Measurements from ENCODE around the gene THAP4. TPM values are rescaled to one million over a fixed set of nuclear protein-coding genes. Genes with fewer than 3 reads are reported as not detected.

Gene THAP4
- total RNA-seq, 1 donor from 2014 or later, result 23.7 TPM

GRCh38 chr2:241637795-241638660 is 1.1 kb upstream of the THAP4 start:
- TF ChIP-seq CTCF (IDR thresholded peaks at IDR 0.05), result no peak
- peaks cover 12% of the 10 kb centered on the region for H3K36me3 Mint-ChIP-seq (ENCODE audit: low read depth)
- H3K9me3 Mint-ChIP-seq, result no peaks in the 10 kb centered on the region
- POLR2A ChIA-PET, result interaction anchor here (0.6 to 2.1 kb wide), 10 partner anchors 10 to 1077 kb away, joined by 3 to 16 read pairs (median 4); partner anchors contain the start of genes DTYMK, HDLBP, ING5 and SEPTIN2
- no peak for DNase-seq
- CTCF ChIA-PET, result no interaction called here
- H3K27ac Mint-ChIP-seq, result peak overlapping the region; percentile 83
- ATAC-seq (ENCODE audit: low read depth), result peak; percentile 36
- H3K4me1 Mint-ChIP-seq, result peaks cover 48% of the 10 kb centered on the region
- H3K27me3 Mint-ChIP-seq, result no peaks in the 10 kb centered on the region
- H3K4me3 Mint-ChIP-seq, result peak overlapping the region; percentile 91
- intact Hi-C loops (cut with micrococcal nuclease), result loop anchor here (1.0 kb wide), 7 partner anchors 21 to 281 kb away; partner anchors contain the start of genes D2HGDH, DTYMK, ING5 and STK25

- intact Hi-C loops (cut with micrococcal nuclease), result loop anchor here (1.0 kb wide), 7 partner anchors 19 to 279 kb away; partner anchors contain the start of genes D2HGDH, DTYMK, ING5 and STK25
Measured at GRCh38 chr2:241636182-241637017, 558 bp downstream of the THAP4 start.

GRCh38 chr2:241635756-241636155 is 1.2 kb downstream of the THAP4 start:
- DNase-seq (no peak), ATAC-seq (ENCODE audit: low read depth) (no peak)
- H3K4me1 Mint-ChIP-seq, result peaks cover 33% of the 10 kb centered on the region
- H3K4me3 Mint-ChIP-seq, result peak overlapping the region; percentile 80
- intact Hi-C loops (cut with micrococcal nuclease), result no loop called here
- no peak for TF ChIP-seq CTCF (IDR thresholded peaks at IDR 0.05)
- CTCF ChIA-PET, result no interaction called here
- peaks cover 28% of the 10 kb centered on the region for H3K36me3 Mint-ChIP-seq (ENCODE audit: low read depth)
- no peaks in the 10 kb centered on the region for H3K9me3 Mint-ChIP-seq
- peak overlapping the region; percentile 63 for H3K27ac Mint-ChIP-seq
- POLR2A ChIA-PET, result interaction anchor here (0.6 to 0.7 kb wide), 4 partner anchors 77 to 262 kb away, joined by 3 to 5 read pairs (median 4); no protein-coding TSS in a partner anchor
- no peaks in the 10 kb centered on the region for H3K27me3 Mint-ChIP-seq

More at GRCh38 chr2:241636182-241637017, 558 bp downstream of the THAP4 start:
- ChIA-PET POLR2A (interaction anchor here (0.6 to 2.1 kb wide), 8 partner anchors 26 to 1075 kb away, joined by 3 to 16 read pairs (median 4); partner anchors contain the start of genes DTYMK, HDLBP, ING5 and SEPTIN2), CTCF (no interaction called here)
- peak overlapping the region; percentile 63 for H3K27ac Mint-ChIP-seq
- no peaks in the 10 kb centered on the region for H3K9me3 Mint-ChIP-seq
- peaks cover 37% of the 10 kb centered on the region for H3K4me1 Mint-ChIP-seq
- peak overlapping the region; percentile 80 for H3K4me3 Mint-ChIP-seq
- DNase-seq (peak; percentile 43), ATAC-seq (ENCODE audit: low read depth) (peak; percentile 35)
- no peak for TF ChIP-seq CTCF (IDR thresholded peaks at IDR 0.05)
- H3K36me3 Mint-ChIP-seq (ENCODE audit: low read depth), result peaks cover 24% of the 10 kb centered on the region
- H3K27me3 Mint-ChIP-seq, result no peaks in the 10 kb centered on the region

GRCh38 chr2:241633561-241633960 is 3.4 kb downstream of the THAP4 start:
- Mint-ChIP-seq H3K4me3 (no peak overlapping the region), H3K27me3 (no peaks in the 10 kb centered on the region), H3K27ac (no peak overlapping the region), H3K4me1 (peaks cover 15% of the 10 kb centered on the region), H3K9me3 (no peaks in the 10 kb centered on the region), H3K36me3 (ENCODE audit: low read depth) (peaks cover 27% of the 10 kb centered on the region)
- ATAC-seq (ENCODE audit: low read depth), result no peak
- no peak for DNase-seq
- ChIA-PET POLR2A (interaction anchor here (1.3 kb wide), 1 partner anchor 16 kb away, joined by 3 read pairs; no protein-coding TSS in a partner anchor), CTCF (no interaction called here)
- intact Hi-C loops (cut with micrococcal nuclease), result no loop called here
- TF ChIP-seq CTCF (IDR thresholded peaks at IDR 0.05), result no peak

All from activated B cell treated with CpG ODN at 0.5 μM for 24 hours (primary cell).